ENCODE data around the gene DBH.

DNA sequence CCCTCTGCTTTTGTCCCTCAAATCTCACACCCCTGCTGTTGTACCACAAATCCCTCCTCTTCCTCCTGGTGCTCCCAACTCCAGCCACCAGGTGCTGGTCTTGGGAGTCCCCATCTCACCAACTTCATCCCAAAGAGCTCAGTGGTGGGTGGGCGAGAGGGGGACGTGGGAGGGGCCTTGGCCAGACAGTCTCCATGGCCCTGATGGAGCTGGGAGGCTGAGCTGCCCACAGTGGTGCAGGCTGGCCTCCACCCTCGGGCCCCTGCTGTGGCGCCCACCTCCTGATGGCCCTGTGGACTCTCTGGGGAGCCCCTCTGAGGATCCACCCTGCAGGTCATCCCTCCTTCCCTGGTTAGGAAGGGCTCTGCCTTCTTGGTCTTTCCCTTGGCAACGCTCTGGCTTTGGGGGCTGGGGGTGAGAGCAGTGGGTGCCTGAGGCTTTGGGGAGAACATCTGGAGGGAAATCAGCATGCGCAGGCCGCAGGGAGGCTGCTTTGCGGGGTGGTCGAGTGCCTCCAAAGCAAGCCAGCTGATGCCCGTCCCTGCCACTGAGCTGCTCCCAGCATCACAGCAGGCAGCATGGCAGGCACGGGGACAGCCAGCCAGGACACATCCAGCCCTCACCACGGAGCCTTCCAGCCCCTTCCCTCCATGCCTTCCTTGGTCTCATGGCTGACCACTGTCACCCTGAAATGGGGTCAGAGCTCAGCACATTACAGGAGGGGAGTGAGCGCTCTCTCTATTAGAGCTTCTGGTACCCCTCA is 19.3 kb upstream of the DBH start:
- TF ChIP-seq, protein P1, sequence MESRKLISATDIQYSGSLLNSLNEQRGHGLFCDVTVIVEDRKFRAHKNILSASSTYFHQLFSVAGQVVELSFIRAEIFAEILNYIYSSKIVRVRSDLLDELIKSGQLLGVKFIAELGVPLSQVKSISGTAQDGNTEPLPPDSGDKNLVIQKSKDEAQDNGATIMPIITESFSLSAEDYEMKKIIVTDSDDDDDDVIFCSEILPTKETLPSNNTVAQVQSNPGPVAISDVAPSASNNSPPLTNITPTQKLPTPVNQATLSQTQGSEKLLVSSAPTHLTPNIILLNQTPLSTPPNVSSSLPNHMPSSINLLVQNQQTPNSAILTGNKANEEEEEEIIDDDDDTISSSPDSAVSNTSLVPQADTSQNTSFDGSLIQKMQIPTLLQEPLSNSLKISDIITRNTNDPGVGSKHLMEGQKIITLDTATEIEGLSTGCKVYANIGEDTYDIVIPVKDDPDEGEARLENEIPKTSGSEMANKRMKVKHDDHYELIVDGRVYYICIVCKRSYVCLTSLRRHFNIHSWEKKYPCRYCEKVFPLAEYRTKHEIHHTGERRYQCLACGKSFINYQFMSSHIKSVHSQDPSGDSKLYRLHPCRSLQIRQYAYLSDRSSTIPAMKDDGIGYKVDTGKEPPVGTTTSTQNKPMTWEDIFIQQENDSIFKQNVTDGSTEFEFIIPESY (CRISPR knock-in tag; IDR thresholded peaks at IDR 0.05) = no peak
- TF ChIP-seq, protein P2, sequence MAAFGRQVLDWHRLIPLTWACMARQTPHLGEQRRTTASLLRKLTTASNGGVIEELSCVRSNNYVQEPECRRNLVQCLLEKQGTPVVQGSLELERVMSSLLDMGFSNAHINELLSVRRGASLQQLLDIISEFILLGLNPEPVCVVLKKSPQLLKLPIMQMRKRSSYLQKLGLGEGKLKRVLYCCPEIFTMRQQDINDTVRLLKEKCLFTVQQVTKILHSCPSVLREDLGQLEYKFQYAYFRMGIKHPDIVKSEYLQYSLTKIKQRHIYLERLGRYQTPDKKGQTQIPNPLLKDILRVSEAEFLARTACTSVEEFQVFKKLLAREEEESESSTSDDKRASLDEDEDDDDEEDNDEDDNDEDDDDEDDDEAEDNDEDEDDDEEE (CRISPR knock-in tag; IDR thresholded peaks at IDR 0.05) = no peak
- TF ChIP-seq TCF12 (IDR thresholded peaks at IDR 0.05) (no peak), TCF12 (CRISPR knock-in tag; IDR thresholded peaks at IDR 0.05) (no peak), MAFF (IDR thresholded peaks at IDR 0.05; ENCODE audit: low read depth, low read length) (no peak)
- TF ChIP-seq, protein P3, sequence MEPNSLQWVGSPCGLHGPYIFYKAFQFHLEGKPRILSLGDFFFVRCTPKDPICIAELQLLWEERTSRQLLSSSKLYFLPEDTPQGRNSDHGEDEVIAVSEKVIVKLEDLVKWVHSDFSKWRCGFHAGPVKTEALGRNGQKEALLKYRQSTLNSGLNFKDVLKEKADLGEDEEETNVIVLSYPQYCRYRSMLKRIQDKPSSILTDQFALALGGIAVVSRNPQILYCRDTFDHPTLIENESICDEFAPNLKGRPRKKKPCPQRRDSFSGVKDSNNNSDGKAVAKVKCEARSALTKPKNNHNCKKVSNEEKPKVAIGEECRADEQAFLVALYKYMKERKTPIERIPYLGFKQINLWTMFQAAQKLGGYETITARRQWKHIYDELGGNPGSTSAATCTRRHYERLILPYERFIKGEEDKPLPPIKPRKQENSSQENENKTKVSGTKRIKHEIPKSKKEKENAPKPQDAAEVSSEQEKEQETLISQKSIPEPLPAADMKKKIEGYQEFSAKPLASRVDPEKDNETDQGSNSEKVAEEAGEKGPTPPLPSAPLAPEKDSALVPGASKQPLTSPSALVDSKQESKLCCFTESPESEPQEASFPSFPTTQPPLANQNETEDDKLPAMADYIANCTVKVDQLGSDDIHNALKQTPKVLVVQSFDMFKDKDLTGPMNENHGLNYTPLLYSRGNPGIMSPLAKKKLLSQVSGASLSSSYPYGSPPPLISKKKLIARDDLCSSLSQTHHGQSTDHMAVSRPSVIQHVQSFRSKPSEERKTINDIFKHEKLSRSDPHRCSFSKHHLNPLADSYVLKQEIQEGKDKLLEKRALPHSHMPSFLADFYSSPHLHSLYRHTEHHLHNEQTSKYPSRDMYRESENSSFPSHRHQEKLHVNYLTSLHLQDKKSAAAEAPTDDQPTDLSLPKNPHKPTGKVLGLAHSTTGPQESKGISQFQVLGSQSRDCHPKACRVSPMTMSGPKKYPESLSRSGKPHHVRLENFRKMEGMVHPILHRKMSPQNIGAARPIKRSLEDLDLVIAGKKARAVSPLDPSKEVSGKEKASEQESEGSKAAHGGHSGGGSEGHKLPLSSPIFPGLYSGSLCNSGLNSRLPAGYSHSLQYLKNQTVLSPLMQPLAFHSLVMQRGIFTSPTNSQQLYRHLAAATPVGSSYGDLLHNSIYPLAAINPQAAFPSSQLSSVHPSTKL (CRISPR knock-in tag; IDR thresholded peaks at IDR 0.05) = no peak
- TF ChIP-seq, protein P4, sequence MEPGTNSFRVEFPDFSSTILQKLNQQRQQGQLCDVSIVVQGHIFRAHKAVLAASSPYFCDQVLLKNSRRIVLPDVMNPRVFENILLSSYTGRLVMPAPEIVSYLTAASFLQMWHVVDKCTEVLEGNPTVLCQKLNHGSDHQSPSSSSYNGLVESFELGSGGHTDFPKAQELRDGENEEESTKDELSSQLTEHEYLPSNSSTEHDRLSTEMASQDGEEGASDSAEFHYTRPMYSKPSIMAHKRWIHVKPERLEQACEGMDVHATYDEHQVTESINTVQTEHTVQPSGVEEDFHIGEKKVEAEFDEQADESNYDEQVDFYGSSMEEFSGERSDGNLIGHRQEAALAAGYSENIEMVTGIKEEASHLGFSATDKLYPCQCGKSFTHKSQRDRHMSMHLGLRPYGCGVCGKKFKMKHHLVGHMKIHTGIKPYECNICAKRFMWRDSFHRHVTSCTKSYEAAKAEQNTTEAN (CRISPR knock-in tag; conservative IDR thresholded peaks at IDR 0.05) = no peak
- TF ChIP-seq, protein P5, sequence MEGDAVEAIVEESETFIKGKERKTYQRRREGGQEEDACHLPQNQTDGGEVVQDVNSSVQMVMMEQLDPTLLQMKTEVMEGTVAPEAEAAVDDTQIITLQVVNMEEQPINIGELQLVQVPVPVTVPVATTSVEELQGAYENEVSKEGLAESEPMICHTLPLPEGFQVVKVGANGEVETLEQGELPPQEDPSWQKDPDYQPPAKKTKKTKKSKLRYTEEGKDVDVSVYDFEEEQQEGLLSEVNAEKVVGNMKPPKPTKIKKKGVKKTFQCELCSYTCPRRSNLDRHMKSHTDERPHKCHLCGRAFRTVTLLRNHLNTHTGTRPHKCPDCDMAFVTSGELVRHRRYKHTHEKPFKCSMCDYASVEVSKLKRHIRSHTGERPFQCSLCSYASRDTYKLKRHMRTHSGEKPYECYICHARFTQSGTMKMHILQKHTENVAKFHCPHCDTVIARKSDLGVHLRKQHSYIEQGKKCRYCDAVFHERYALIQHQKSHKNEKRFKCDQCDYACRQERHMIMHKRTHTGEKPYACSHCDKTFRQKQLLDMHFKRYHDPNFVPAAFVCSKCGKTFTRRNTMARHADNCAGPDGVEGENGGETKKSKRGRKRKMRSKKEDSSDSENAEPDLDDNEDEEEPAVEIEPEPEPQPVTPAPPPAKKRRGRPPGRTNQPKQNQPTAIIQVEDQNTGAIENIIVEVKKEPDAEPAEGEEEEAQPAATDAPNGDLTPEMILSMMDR (CRISPR knock-in tag; IDR thresholded peaks at IDR 0.05) = no peak

Measured in HepG2 (cell line).